ENCODE measurements around the gene SMDT1.
A peak's percentile ranks its signal among the peaks of the same experiment; 100 is the strongest.
"Not testable (repeated sequence)": the region's sequence is repeated elsewhere in the genome, so short reads cannot be mapped to it uniquely, and the experiment has no call there.

Gene SMDT1

DNA sequence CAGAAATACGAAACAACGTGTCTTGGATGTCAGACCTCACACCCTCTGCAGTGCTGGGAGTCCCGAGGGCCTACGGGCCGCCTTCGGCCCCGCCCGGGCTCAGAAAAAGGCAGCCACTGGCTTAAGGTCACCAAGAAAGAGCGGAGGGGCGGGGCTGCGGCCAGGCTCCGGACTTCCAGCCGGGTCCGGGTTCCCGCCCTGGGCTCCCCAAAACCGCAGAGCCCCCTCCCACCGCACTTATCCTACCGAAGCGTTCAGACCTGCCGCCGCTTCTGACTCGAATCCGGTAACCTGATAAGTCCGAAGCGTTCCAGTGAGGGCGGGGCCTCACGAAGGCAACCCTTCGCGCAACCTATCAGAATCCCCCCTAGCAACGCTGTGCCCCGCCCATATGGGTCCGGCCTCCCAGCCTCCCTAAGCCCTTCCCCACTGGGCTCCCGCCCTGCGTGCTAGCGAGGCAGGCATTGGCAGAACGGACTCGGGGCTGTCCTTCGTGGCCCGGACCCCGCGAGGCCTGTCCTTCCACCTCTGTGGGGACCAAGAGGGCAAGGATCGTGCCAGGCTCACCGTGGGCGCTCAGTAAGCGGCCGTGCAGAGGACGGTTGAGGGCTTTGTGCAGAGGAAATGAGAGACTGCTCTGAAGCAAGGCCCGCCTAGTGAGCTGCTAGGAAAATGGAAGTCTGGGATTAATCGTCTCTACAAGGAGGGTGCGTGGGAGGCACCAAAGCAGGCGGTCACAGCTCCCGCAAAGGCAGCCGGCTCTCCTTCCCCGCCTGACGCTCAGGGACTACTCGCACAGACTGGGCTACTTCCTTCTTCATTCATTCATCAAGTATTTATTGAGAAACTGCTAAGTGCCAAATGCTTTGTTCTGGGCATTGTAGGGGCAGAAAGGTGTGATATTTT, 8.7 kb upstream of the SMDT1 start, which contains the start of gene NAGA:
Gene NAGA, minus strand, starts transcription at position 296 of the 906 bp plus-strand sequence. CDS start 515 bp downstream, outside the sequence.
- FAIRE-seq = peak; percentile 99

DNA sequence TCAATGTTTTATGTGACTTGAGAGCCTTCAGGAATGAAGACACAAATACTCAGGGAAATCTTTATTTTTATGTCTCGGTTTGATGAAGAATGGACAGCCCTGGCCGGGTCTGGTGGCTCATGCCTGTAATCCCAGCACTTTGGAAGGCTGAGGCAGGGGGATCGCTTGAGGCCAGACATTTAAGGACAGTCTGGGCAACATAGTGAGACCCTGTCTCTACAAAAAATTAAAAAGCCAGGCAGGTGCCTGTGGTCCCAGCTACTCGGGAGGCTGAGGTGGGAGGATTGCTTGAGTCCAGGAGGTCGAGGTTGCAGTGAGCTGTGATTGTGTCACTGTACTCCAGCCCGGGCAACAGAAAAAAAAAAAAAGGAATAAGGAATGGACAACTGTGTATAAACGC, 8.0 kb upstream of the SMDT1 start:
- FAIRE-seq = not testable (repeated sequence)

DNA sequence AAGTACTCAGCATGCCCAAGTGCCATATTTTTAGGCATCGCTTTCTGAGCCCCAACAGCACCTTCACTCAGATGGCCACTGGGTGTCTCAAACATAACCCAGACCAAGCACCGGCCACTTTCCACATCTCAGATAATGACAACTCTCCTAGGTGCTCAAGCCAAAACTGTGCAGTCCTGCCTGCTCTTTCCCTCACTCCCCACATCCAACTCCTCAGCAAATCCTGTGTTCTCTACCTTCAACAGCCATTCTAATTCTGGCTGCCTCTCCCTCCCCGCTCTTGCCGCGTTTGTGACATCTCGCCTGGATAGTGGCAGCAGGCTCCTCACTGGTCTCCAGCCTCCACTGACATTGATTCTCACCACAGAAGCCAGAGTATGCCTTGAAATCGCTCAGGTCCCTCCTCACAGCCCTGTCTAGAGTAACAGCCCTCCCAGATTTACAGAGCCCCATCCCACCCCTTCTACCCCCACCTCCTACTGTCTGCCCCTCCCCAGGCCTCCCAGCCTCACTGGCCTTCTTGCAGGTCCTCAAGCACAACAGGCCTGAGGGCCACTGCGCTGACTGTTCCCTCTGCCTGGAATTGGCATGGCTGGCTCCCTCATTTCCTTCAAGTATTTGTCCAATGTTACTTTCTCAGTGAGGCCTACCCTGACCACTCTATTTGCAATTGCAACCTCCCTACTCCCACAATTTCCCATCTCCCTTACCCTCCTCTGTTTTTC, 6.7 kb upstream of the SMDT1 start:
- no peak for FAIRE-seq

DNA sequence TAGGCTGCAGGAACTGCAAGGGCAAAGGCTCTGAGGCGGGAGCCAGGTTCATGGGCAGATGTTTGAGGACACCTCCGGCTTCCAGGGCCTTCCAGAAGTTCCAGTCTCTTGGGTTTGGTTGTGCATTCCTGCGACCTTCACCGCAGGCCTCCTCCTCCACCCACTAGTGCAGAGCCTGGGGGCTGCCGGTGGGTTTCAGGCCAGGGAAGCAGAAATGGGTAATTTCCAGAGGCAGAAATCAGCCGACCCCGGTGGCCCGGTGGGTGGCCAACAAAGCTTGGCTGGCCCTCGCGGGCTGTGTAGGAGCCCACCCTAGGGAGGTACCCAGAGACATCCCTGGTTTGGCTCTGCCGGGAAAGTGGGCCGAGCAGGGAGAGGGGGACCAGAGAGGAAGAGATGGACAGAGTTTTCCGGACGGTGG, 5.9 kb upstream of the SMDT1 start:
- FAIRE-seq = no peak

DNA sequence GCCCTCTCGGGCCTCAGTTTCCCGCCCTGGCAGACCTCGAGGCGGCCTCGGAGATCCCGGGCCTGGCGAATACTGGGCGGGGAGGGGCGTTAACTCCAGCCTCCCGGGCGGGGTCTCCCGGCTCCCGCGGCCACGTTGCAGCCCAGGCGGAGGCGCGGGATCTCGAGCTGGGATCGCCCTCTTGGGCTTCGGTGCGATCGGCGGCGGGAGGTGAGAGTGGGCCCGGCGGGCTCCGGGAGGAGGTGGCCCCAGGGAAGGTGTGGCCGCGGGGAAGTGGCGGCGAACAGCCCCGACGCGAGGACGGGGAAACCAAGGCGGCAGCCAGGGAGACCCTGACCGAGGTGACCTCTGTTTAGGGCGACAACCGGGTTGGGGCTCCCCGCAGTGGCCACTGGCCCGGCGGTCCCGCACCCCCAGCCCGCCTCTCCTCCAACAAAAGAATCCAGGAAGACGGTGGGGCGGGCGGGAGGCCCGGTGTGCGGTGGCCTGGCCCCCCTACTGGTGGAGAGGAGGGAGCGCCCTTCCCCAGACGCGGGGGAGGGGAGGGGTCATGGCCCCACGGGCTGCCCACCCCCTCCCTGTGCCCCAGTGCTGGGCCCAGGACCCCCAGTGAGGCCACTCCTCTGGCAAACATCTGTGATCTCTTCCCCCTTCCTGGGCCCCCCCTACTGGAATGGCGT, 5.2 kb upstream of the SMDT1 start, which contains the start of gene PHETA2:
Gene PHETA2, plus strand, starts transcription at position 117 of the 680 bp plus-strand sequence. CDS start 3,046 bp downstream, outside the sequence.
- no peak for FAIRE-seq

DNA sequence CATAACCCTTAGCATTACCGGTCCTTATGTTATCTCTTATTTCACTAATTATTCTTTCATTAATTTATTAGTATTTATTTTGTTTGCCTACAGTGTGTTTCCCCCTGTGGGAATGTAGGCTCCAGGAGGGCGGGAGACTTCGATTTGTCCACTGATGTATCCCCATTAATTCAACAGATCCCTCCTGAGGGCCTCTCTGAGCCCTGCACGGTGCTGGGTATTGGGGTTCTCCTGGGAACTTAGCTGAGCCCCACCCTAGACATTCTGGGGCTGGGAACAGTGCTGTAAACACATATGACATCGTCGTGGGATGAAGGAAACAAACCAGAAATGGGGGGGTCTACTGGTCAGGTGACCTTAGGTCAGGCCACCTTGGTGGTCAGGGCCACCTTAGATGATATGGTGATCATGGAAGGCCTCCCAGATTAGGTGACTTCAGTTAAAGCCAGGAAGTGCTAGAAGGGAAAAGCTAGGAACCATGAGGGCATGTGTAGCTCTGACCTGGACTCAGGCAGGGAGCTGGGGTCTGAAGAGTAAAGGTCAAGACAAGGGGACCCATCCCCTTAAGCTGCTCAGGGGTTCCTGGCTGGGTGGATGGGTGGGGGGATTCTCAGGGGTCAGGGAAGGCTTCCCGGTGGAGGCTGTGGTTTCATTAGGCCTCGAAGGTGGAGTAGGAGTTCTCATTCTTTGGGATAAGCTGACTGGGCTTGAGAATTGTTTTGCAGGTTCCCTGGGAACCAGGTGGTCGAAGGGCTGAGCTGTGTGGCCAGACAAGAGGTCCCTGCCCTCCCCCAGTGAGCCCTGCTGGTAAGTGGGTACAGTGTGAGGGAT, 4.4 kb upstream of the SMDT1 start:
- FAIRE-seq = no peak

DNA sequence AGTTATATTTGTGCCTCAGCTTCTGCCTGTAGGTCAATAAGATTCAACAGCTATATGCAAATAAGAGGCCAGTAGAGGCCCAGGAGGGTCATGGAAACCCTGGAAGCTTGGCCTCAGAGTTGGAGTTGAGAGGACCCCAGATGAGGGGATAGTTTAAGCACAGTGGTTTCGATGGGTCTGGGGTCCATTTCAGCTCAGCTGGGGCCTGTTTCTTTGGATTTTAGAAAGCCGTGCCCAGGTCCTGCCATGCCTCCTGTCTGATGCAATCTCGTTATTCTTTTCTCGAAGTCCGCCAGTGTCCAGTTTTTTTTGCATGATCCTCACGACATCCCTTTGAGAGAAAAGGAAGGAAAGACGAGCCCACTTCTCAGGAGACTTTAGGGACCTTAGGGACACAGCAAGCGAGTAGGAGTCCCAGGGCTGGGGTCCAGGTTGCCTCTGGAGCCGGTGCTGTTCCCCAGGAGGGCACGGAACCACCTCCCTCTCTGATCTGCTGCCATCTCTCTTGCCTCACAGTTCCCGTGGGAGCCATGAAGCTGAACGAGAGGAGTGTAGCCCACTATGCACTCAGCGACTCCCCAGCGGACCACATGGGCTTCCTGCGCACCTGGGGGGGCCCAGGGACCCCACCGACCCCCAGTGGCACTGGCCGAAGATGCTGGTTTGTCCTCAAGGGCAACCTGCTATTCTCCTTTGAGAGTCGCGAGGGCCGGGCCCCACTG, 2.6 kb upstream of the SMDT1 start:
- FAIRE-seq = no peak

DNA sequence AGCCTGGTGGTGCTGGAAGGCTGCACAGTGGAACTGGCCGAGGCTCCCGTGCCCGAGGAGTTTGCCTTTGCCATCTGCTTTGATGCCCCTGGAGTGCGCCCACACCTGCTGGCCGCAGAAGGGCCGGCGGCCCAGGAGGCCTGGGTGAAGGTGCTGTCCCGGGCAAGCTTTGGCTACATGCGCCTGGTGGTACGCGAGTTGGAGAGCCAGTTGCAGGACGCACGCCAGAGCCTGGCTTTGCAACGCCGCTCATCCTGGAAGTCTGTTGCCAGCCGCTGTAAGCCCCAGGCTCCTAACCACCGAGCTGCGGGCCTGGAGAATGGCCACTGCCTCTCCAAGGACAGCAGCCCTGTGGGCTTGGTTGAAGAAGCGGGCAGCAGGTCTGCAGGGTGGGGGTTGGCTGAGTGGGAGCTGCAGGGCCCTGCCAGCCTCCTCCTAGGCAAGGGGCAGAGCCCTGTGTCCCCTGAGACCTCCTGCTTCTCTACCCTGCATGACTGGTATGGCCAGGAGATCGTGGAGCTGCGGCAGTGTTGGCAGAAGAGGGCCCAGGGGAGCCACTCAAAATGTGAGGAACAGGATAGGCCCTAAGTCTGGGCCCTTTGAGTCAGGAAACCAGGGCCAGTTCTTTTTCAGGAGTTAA, 1.9 kb upstream of the SMDT1 start:
- FAIRE-seq = no peak

DNA sequence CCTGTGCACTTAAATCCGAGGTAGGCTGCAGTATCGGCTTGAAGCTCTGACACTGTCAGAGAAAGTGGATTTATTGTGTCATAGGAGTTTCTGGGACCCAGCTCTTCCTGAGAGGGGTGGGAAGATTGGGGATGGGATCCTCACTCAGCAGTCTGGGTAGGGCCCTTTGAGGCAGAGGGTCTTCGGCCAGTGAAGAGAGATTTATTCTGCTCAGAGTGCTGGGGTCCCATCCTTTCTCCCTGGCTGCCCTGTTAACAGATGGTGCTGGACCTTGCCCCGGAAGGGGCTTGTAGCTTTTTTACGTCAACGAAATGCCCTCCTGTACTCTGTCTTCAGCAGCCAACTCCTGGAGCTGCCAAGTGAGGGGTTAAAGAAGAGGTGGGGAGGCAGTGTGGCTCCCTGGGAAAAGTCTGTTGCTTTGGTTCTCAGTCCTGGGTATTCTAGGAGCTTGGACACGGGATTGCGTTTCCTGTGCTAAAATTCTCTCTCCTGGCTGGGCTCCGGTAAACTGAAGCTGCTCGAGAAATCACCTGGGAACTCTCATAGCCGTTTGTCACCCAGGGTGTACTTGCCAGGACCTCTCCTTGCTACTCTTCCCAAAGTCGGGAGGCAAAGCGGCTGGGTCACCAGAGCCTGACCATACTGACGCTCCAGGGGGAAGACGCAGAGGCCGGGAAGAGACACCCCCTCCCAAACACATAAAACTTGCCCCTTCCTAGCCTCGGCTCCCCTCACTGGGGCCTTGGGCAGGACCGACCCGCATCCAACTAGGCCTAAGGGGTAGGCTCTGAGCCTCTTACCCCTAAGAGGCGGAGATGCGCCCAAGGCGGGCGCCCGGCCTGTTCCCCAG, 806 bp upstream of the SMDT1 start:
- FAIRE-seq = no peak

DNA sequence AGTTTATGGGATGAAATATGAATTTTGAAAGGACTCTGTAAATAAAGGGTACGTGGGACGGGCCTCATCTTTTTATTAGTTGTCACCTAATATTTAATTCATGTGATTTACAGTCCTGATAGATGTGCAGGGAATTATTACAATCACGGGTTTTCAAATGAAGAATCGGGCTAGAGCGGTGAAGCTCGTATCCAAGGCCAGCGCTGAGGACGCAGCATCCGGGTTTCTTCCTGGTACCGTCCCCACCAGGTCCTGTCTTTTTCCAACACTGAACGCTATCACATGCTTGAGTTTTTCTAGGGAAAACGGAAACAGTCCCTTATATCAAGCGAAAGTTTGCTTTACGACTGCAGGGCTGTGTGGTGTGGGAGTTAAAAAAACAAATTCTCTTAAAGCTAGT, 787 bp downstream of the SMDT1 start:
- FAIRE-seq = peak; percentile 34

DNA sequence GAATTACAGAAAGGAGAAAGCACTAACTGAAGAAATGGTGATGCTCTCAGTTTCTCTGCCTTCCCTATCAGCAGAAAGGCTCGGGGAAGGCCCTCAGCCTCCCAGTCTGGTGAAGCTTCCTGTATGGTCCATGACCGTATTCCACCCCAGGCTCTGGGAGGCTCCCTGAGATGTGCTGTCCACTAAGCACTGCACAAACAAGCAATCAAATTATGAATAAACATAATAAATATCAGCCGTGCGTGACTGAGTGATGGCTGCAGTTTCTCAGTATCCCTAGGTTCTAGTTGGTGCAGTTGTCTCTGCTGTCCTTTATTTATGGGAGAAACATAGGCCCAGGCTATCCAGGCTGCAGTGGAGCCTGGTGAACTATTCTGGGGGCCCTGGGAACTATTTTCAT, 3.6 kb downstream of the SMDT1 start:
- no peak for FAIRE-seq

DNA sequence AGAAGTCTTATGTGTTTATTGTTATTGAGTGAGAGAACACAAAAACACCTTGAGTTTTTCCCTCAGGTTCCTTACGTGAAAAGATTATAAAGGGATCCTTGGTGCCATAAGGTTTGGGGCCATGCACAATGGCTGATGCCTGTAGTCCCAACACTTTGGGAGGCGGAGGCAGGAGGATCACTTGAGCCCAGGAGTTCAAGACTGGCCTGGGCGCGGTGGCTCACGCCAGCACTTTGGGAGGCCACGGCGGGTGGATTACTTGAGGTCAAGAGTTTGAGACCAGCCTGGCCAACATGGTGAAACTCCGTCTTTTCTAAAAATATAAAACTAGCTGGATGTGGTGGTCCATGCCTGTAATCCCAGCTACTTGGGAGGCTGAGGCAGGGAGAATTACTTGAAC, 5.4 kb downstream of the SMDT1 start:
- no peak for FAIRE-seq

DNA sequence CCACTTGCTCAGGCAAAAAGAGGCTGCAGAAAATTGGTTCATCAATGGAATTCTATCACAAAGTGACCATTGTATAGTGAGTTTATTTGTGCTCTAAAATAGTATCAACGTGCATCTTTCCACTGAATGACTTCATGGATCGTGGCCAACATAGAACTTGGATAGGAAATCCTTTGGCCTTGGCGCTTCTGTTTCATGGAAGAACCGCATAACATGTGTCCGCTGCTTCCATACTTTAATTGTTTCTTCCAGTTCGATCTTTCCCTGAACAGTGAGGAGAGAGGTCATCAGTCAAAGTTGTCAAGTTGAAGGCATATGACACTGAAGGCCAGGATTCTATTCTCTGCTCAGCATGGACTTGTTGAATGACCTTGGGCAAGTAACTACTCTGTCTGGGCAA, 6.6 kb downstream of the SMDT1 start:
- FAIRE-seq = no peak

DNA sequence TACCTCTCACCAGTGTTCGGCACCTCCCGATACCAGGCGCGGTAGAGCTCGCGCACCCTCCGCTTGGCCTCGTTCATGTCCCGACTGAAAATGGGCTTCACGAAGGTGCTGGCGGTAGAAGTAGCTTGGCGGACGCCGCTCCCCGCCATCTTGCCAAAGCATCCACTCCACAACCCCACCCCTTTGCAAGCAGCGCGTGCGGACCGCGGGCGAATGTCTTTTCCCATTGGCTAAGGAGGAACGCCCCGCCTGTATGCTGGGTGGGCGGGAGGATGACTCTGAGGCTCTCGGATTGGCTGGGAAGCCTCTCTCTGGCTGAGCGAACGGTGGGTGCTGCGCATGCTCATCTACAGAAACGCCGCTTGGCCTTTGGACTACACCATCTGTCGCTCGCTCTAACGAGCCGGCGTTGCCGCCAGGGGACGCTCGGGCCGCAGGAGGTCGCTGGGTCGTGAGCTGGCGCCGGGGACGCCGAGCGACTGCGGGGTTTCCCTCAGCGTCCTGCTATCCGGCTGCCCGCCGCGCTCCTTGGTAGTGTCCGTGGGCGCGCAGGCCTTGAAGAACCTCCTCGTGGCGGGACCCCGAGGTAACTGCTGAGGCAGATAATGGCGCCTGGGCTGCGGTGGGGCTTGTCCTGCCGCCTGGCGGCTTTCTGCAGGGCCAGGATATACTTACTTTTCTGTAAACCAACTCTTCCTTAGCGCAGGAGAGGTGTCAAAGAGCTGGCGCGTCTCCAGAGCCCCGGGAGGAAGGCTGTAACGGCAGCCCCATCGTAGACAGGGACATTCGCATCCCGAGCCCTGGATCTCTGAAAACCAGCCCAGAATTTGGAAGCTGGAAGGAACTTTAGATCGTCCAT, 11.3 kb downstream of the SMDT1 start, which contains the start of gene NDUFA6:
Gene NDUFA6, minus strand, starts transcription at position 177 of the 859 bp plus-strand sequence. Its CDS starts 28 bp downstream, at position 149.
- peak; percentile 98 for FAIRE-seq

DNA sequence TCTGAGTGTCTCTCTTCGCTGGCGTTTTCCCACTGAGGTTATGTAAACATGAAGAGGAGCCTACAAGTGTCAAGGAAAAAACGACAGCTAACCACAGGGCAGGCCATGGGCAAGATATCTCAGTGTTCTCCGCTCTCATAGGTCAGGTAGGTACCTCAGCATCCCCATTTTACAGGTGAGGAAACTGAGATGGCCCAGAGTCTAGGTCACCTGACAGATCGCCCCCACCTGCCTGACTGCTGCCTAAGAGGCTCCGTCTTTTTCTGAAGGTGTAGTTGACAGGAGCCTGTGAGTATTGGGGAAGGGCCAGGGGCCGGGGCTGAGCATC, 11.9 kb downstream of the SMDT1 start:
- no peak for FAIRE-seq

DNA sequence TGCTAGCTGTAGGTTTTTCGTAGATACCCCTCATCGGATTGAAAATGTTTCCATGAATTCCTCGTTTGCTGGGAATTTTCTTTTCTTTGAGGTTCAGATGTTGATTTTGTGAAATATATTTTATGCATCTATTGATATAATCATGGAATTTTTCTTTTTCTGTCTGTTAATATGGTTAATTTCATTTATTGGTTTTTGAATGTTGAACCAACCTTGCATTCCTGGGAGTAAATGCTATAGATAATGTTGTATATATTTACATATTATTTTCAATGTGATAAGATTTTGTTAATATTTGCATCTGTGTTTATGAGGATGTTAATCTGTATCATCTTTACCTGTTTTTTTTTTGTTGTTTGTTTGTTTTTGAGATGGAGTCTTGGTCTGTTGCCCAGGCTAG, 21.7 kb downstream of the SMDT1 start:
- no peak for FAIRE-seq

DNA sequence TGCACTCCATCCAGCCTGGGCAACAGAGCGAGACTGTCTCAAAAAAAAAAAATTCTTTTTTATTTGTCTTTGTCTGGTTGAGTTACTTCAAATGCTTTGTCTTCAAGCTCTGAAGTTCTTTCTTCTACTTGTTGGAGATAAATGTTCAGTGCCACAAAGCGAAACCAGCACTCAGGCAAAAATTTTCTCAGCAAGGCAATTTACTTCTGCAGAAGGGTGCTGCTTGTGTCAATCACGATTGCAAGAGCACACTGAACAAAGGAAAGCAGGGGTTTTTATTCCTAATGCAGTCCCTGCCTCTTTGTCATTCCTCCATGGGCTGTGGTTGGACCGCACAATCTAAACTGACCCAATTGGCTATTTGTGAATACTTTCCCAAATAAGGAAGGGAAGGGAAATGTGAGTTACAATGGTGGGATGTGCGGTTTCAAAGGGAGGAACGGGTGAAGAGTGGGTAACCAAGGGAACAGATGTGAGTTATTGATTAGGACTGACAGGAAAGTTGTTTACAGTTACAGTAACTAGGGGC, 24.9 kb downstream of the SMDT1 start:
- not testable (repeated sequence) for FAIRE-seq

DNA sequence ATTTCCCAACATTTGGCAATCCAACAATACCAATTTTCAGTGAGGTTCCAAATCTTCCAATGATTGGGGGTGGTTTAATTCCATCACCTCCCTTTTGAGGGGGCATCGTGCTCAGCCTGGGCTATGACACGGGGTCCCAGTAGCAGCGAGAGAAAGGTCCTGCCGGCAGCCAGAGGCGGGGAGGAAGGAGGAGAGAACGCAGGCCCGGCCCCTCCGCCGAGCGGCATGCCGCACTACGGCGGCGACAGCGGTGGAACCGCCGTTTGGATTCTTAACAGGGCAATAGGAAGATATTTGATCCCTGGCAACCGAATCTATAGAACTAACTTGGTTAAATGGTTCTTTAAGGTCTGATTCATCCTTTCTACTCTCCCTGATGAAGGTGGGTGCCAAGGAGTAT, 29.3 kb downstream of the SMDT1 start:
- FAIRE-seq = no peak

DNA sequence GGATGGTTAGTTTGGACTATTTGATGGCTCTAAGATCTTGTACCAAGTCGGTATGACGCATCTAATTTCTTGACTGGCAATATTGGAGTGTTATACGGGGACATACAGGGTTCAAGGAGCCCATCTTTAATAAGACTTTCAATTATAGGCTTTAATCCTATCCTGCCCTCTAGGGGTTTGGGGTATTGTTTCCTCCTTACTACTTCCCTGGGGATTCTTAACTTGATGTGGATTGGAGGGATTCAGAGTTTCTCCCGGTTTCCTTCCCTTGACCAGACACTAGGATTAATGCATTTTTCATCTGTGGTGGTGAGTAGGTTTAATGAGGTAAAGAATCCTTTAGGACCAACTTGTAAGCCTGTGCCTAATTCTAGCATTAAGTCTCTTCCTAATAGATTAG, 32.3 kb downstream of the SMDT1 start:
- FAIRE-seq = no peak
